HEK293 (cell line): ENCODE measurements around the gene ACTG1.

Source experiments
- CTCF ChIA-PET: fragments of 350-600 bp; formaldehyde crosslinking; extraction: SDS; loops from one replicate; lab custom pipeline; 2021; ENCODE audit warnings: antibody characterized with exemption; lab: Yijun Ruan, JAX
- POLR2A ChIA-PET: fragments of 300-600 bp; formaldehyde crosslinking; extraction: SDS; loops from one replicate; lab custom pipeline; 2020; ENCODE audit warnings: antibody characterized with exemption, inconsistent platforms; lab: Yijun Ruan, JAX
- H3K27ac ChIP-seq: fragments of 200-500 bp; sonication (Bioruptor generic); 2 replicates; pipeline ENCODE4 v1.5.1; 2014; ENCODE audit warnings: low read depth, low read length, control low read depth, inconsistent platforms; ENCODE audit errors: extremely low read depth
- H3K36me3 ChIP-seq, 2 experiments: fragments of 200-500 bp in 1 of 2; sonication (Bioruptor generic) in 1 of 2; 1 replicate in 1 of 2; 2 replicates in 1 of 2; pipeline ENCODE4 v1.5.1; 2014 to 2017; ENCODE audit warnings: inconsistent platforms in 2 of 2, low read length in 2 of 2; ENCODE audit not compliant: control insufficient read depth in 2 of 2, insufficient read depth in 1 of 2
- H3K4me1 ChIP-seq: fragments of 200-500 bp; sonication (Bioruptor generic); 2 replicates; pipeline ENCODE4 v1.5.1; 2014; ENCODE audit warnings: mild to moderate bottlenecking, low read length, inconsistent platforms; ENCODE audit not compliant: control insufficient read depth, insufficient read depth
- H3K4me3 ChIP-seq: 2 replicates; pipeline ENCODE4 v1.5.1; 2011; ENCODE audit warnings: low read depth, mild to moderate bottlenecking, control low read depth, low read length, moderate library complexity
- H3K9me3 ChIP-seq: fragments of 200-500 bp; sonication (Bioruptor generic); 2 replicates; pipeline ENCODE4 v1.5.1; 2014; ENCODE audit warnings: low read depth, low read length, inconsistent platforms; ENCODE audit not compliant: control insufficient read depth, insufficient read depth
- BCL11B ChIP-seq: fragments of 450-650 bp; formaldehyde crosslinking; IDR thresholded peaks from 2 replicates; pipeline ENCODE4 v1.5.1; 2016; ENCODE audit warnings: low read depth, missing biosample characterization, missing genetic modification characterization
- FEZF1 ChIP-seq: fragments of 450-650 bp; formaldehyde crosslinking; IDR thresholded peaks from 2 replicates; pipeline ENCODE4 v1.5.1; 2016; ENCODE audit warnings: missing biosample characterization, missing genetic modification characterization
- HOXC10 ChIP-seq: sonication (generic); formaldehyde crosslinking; IDR thresholded peaks from 2 replicates; pipeline ENCODE4 v1.8.1; 2023; ENCODE audit warnings: mild to moderate bottlenecking, missing genetic modification reagents
- HOXD13 ChIP-seq: sonication (generic); formaldehyde crosslinking; IDR thresholded peaks from 2 replicates; pipeline ENCODE4 v1.8.0; 2022; ENCODE audit warnings: missing genetic modification reagents, borderline replicate concordance
- ZBTB8A ChIP-seq: fragments of 450-650 bp; formaldehyde crosslinking; IDR thresholded peaks from 2 replicates; pipeline ENCODE4 v1.5.1; 2016; ENCODE audit warnings: missing biosample characterization, missing genetic modification characterization
- ZEB2 ChIP-seq: fragments of 450-650 bp; formaldehyde crosslinking; IDR thresholded peaks from 2 replicates; pipeline ENCODE4 v1.5.1; 2016; ENCODE audit warnings: missing biosample characterization, missing genetic modification characterization
- ZFP3 ChIP-seq: fragments of 450-650 bp; formaldehyde crosslinking; IDR thresholded peaks from 2 replicates; pipeline ENCODE4 v1.5.1; 2016; ENCODE audit warnings: low read depth, missing biosample characterization, missing genetic modification characterization
- ZNF133 ChIP-seq: fragments of 450-650 bp; formaldehyde crosslinking; IDR thresholded peaks from 2 replicates; pipeline ENCODE4 v1.5.1; 2016; ENCODE audit warnings: missing biosample characterization, missing genetic modification characterization
- ZNF138 ChIP-seq: fragments of 450-650 bp; formaldehyde crosslinking; IDR thresholded peaks from 2 replicates; pipeline ENCODE4 v1.5.1; 2016; ENCODE audit warnings: missing biosample characterization, missing genetic modification characterization, borderline replicate concordance
- ZNF202 ChIP-seq: fragments of 450-650 bp; formaldehyde crosslinking; IDR thresholded peaks from 2 replicates; pipeline ENCODE4 v1.5.1; 2016; ENCODE audit warnings: missing biosample characterization, missing genetic modification characterization, borderline replicate concordance
- ZNF24 ChIP-seq: fragments of 450-650 bp; formaldehyde crosslinking; IDR thresholded peaks from 2 replicates; pipeline ENCODE4 v1.5.1; 2016; ENCODE audit warnings: missing biosample characterization, missing genetic modification characterization
- ZNF274 ChIP-seq, 2 experiments: fragments of 200-500 bp in 1 of 2; fragments of 450-650 bp in 1 of 2; sonication (Bioruptor generic) in 1 of 2; formaldehyde crosslinking in 1 of 2; IDR thresholded peaks; 2 replicates each; pipeline versions ENCODE4 v1.5.1 to v1.6.1; 2014 to 2016; ENCODE audit warnings: borderline replicate concordance in 1 of 2, inconsistent platforms in 1 of 2, low read length in 1 of 2, missing biosample characterization in 1 of 2, missing genetic modification characterization in 1 of 2
- ZNF280C ChIP-seq: fragments of 450-650 bp; formaldehyde crosslinking; IDR thresholded peaks from 2 replicates; pipeline ENCODE4 v1.5.1; 2016; ENCODE audit warnings: missing biosample characterization, missing genetic modification characterization
- ZNF501 ChIP-seq: fragments of 450-650 bp; formaldehyde crosslinking; IDR thresholded peaks from 2 replicates; pipeline ENCODE4 v1.5.1; 2016; ENCODE audit warnings: missing biosample characterization, missing genetic modification characterization
- ZNF555 ChIP-seq: fragments of 450-650 bp; formaldehyde crosslinking; conservative IDR thresholded peaks from 2 replicates; pipeline ENCODE4 v1.5.1; 2017; ENCODE audit warnings: missing biosample characterization, mild to moderate bottlenecking, missing genetic modification characterization, inconsistent platforms
- ZNF558 ChIP-seq: fragments of 450-650 bp; formaldehyde crosslinking; IDR thresholded peaks from 2 replicates; pipeline ENCODE4 v1.5.1; 2016; ENCODE audit warnings: missing biosample characterization, missing genetic modification characterization
- ZNF561 ChIP-seq: fragments of 450-650 bp; IDR thresholded peaks from 2 replicates; pipeline ENCODE4 v1.5.1; 2018; ENCODE audit warnings: missing biosample characterization, missing genetic modification characterization, borderline replicate concordance
- ZNF571 ChIP-seq: fragments of 450-650 bp; formaldehyde crosslinking; IDR thresholded peaks from 2 replicates; pipeline ENCODE4 v1.5.0; 2017; ENCODE audit warnings: missing biosample characterization, missing genetic modification characterization
- ZNF610 ChIP-seq: fragments of 450-650 bp; formaldehyde crosslinking; IDR thresholded peaks from 2 replicates; pipeline ENCODE4 v1.5.1; 2016; ENCODE audit warnings: missing biosample characterization, missing genetic modification characterization, borderline replicate concordance
- ZNF629 ChIP-seq: fragments of 450-650 bp; formaldehyde crosslinking; IDR thresholded peaks from 2 replicates; pipeline ENCODE4 v1.5.1; 2017; ENCODE audit warnings: missing biosample characterization, missing genetic modification characterization
- ZNF645 ChIP-seq: fragments of 450-650 bp; formaldehyde crosslinking; IDR thresholded peaks from 2 replicates; pipeline ENCODE4; 2016; ENCODE audit warnings: missing biosample characterization, missing genetic modification characterization
- ZNF677 ChIP-seq: fragments of 450-650 bp; IDR thresholded peaks from 2 replicates; pipeline ENCODE4 v1.5.0; 2018; ENCODE audit warnings: missing biosample characterization, mild to moderate bottlenecking, missing genetic modification characterization, moderate library complexity
- ZNF776 ChIP-seq: fragments of 450-650 bp; formaldehyde crosslinking; IDR thresholded peaks from 2 replicates; pipeline ENCODE4 v1.5.0; 2017; ENCODE audit warnings: missing biosample characterization, missing genetic modification characterization, borderline replicate concordance
- ZNF792 ChIP-seq: fragments of 450-650 bp; formaldehyde crosslinking; IDR thresholded peaks from 2 replicates; pipeline ENCODE4 v1.5.1; 2016; ENCODE audit warnings: missing biosample characterization, missing genetic modification characterization
- ZXDB ChIP-seq: fragments of 450-650 bp; formaldehyde crosslinking; IDR thresholded peaks from 2 replicates; pipeline ENCODE4 v1.5.1; 2016; ENCODE audit warnings: missing biosample characterization, missing genetic modification characterization

Gene ACTG1

GRCh38 chr17:81468770-81469121 is 43.9 kb downstream of the ACTG1 start:
- H3K4me3 ChIP-seq: no peak overlapping the region
- no peaks in the 10 kb centered on the region for H3K9me3 ChIP-seq
- H3K36me3 ChIP-seq: peaks cover 0 to 12% of the 10 kb centered on the region in 2 experiments; a peak in 1 of 3 replicates
- TF ChIP-seq ZNF558 (no peak), ZEB2 (tag by site-specific recombination) (no peak), ZNF629 (tag by site-specific recombination) (no peak), ZNF501 (tag by site-specific recombination) (no peak), ZNF24 (tag by site-specific recombination) (no peak), ZNF645 (tag by site-specific recombination) (no peak), ZNF133 (no peak)
- TF ChIP-seq, all 188 proteins: peak for 0
- CTCF ChIA-PET: no interaction called here
- POLR2A ChIA-PET: no interaction called here
- Histone ChIP-seq H3K4me1 (no peaks in the 10 kb centered on the region), H3K27ac (no peak overlapping the region)

- CTCF ChIA-PET: interaction anchor here (0.6 kb wide), 2 partner anchors 16 to 49 kb away, joined by 4 read pairs; no protein-coding TSS in a partner anchor
- Histone ChIP-seq H3K4me3 (no peak overlapping the region), H3K27ac (no peak overlapping the region)
- peak; percentile 72; the same call in 1 of the 2 replicates for TF ChIP-seq BCL11B (tag by site-specific recombination)
- TF ChIP-seq ZNF274 (IDR thresholded peaks at IDR 0.05; ENCODE audit: low read length): no peak
- no peak for TF ChIP-seq ZNF274 (tag by site-specific recombination; IDR thresholded peaks at IDR 0.05; ENCODE audit: borderline replicate concordance)
- TF ChIP-seq, all 188 proteins: peak for 1
- H3K36me3 ChIP-seq: peaks cover 0 to 17% of the 10 kb centered on the region in 2 experiments; a peak in 1 of 3 replicates
- POLR2A ChIA-PET: no interaction called here
- H3K9me3 ChIP-seq: no peaks in the 10 kb centered on the region
- H3K4me1 ChIP-seq: no peaks in the 10 kb centered on the region
These were observed 44.4 kb downstream of the ACTG1 start for GRCh38 chr17:81468111-81468769.

GRCh38 chr17:81466564-81467472 is 45.8 kb downstream of the ACTG1 start:
- H3K4me3 ChIP-seq: no peak overlapping the region
- H3K36me3 ChIP-seq: peaks cover 0 to 31% of the 10 kb centered on the region in 2 experiments; a peak in 1 of 3 replicates
- TF ChIP-seq ZXDB (no peak), FEZF1 (no peak), ZBTB8A (tag by site-specific recombination) (peak; percentile 52), HOXD13 (no peak), ZNF677 (no peak), ZNF555 (tag by site-specific recombination) (no peak)
- ChIA-PET POLR2A (no interaction called here), CTCF (interaction anchor here (0.5 kb wide), 1 partner anchor 91 kb away, joined by 3 read pairs; no protein-coding TSS in a partner anchor)
- no peaks in the 10 kb centered on the region for H3K4me1 ChIP-seq
- H3K9me3 ChIP-seq: no peaks in the 10 kb centered on the region
- H3K27ac ChIP-seq: no peak overlapping the region

GRCh38 chr17:81465910-81466309 is 46.7 kb downstream of the ACTG1 start:
- Histone ChIP-seq H3K4me1 (no peaks in the 10 kb centered on the region), H3K9me3 (no peaks in the 10 kb centered on the region), H3K4me3 (no peak overlapping the region), H3K36me3 (peaks cover 0 to 40% of the 10 kb centered on the region in 2 experiments; a peak in 1 of 3 replicates), H3K27ac (no peak overlapping the region)
- TF ChIP-seq ZNF792 (tag by site-specific recombination): no peak
- no peak for TF ChIP-seq ZFP3 (tag by site-specific recombination)
- no peak for TF ChIP-seq ZNF280C
- TF ChIP-seq ZNF610 (tag by site-specific recombination): no peak
- TF ChIP-seq ZNF138 (tag by site-specific recombination): no peak
- no peak for TF ChIP-seq ZNF571 (tag by site-specific recombination)
- no peak for TF ChIP-seq HOXC10 (CRISPR knock-in tag)
- no peak for TF ChIP-seq ZNF776 (tag by site-specific recombination)
- no peak for TF ChIP-seq ZNF561 (tag by site-specific recombination)
- TF ChIP-seq ZNF202 (tag by site-specific recombination): no peak
- POLR2A ChIA-PET: no interaction called here
- CTCF ChIA-PET: no interaction called here
